Mesendoderm (in vitro differentiated cells): ENCODE results near the gene EGFLAM.

Experiments used
- DNase-seq: peaks from one replicate; pipeline ENCODE4 v3.0.0; 2013
- H2AK5ac ChIP-seq: 2 replicates; pipeline ENCODE4 v1.6.1; 2013; ENCODE audit warnings: low read length, inconsistent platforms
- H2BK120ac ChIP-seq: 2 replicates; pipeline ENCODE4 v1.6.1; 2013; ENCODE audit warnings: low read depth, mild to moderate bottlenecking, low read length, moderate library complexity, mixed read lengths
- H2BK15ac ChIP-seq: replicated peaks from 2 replicates; pipeline ENCODE4 v1.6.1; 2013; ENCODE audit warnings: low read depth, mild to moderate bottlenecking, moderate library complexity
- H2BK5ac ChIP-seq: 2 replicates; pipeline ENCODE4 v1.6.1; 2013; ENCODE audit warnings: low read length, inconsistent platforms
- H3K18ac ChIP-seq: 2 replicates; pipeline ENCODE4 v1.6.1; 2013; ENCODE audit warnings: mild to moderate bottlenecking, low read length, mixed read lengths
- H3K23ac ChIP-seq: one replicate; pipeline ENCODE4 v1.6.1; 2013; ENCODE audit warnings: low read length
- H3K27ac ChIP-seq: 2 replicates; pipeline ENCODE4 v1.5.1; 2013; ENCODE audit warnings: low read depth, mild to moderate bottlenecking, inconsistent platforms, low read length, moderate library complexity
- H3K27me3 ChIP-seq: 2 replicates; pipeline ENCODE4 v1.6.1; 2013; ENCODE audit warnings: low read length, control low read depth, mild to moderate bottlenecking, inconsistent platforms; ENCODE audit not compliant: insufficient read depth, poor library complexity
- H3K36me3 ChIP-seq: 2 replicates; pipeline ENCODE4 v1.6.1; 2013; ENCODE audit warnings: low read length, inconsistent platforms; ENCODE audit not compliant: control insufficient read depth, insufficient read depth
- H3K4ac ChIP-seq: one replicate; pipeline ENCODE4 v1.6.1; 2013; ENCODE audit warnings: low read depth, mild to moderate bottlenecking, low read length, moderate library complexity
- H3K4me1 ChIP-seq: 2 replicates; pipeline ENCODE4 v1.6.1; 2013; ENCODE audit warnings: low read depth, low read length, inconsistent platforms; ENCODE audit not compliant: control insufficient read depth
- H3K4me2 ChIP-seq: 2 replicates; pipeline ENCODE4 v1.6.1; 2013; ENCODE audit warnings: low read length
- H3K4me3 ChIP-seq: 2 replicates; pipeline ENCODE4 v1.5.1; 2013; ENCODE audit warnings: mild to moderate bottlenecking, low read length
- H3K56ac ChIP-seq: one replicate; pipeline ENCODE4 v1.6.1; 2013; ENCODE audit warnings: low read length
- H3K79me1 ChIP-seq: 2 replicates; pipeline ENCODE4 v1.6.1; 2013; ENCODE audit warnings: low read length, inconsistent platforms
- H3K79me2 ChIP-seq: 2 replicates; pipeline ENCODE4 v1.6.1; 2013; ENCODE audit warnings: mild to moderate bottlenecking, low read length; ENCODE audit not compliant: control insufficient read depth, insufficient read depth
- H3K9ac ChIP-seq: 2 replicates; pipeline ENCODE4 v1.6.1; 2013; ENCODE audit warnings: low read length, inconsistent platforms
- H4K5ac ChIP-seq: one replicate; pipeline ENCODE4 v1.6.1; 2013; ENCODE audit warnings: low read length
- H4K8ac ChIP-seq: one replicate; pipeline ENCODE4 v1.6.1; 2013; ENCODE audit warnings: low read depth, mild to moderate bottlenecking, control low read depth, low read length, moderate library complexity
- WGBS: extraction: QIAGEN DNeasy Blood & Tissue Kit; methylation state at CpG from one replicate; pipeline ENCODE4 v1.1.7; 2013; ENCODE audit warnings: low lambda C conversion rate, missing lambda C conversion rate; ENCODE audit not compliant: insufficient coverage; ENCODE audit errors: extremely low coverage; 5-methylcytosine and 5-hydroxymethylcytosine counted together

Gene EGFLAM

GRCh38 chr5:38442247-38442573 is 183.9 kb downstream of the EGFLAM start:
- Histone ChIP-seq H3K4me2 (no peak overlapping the region), H4K8ac (no peak overlapping the region)

GRCh38 chr5:38443390-38443789 is 185.0 kb downstream of the EGFLAM start:
- Histone ChIP-seq H3K9ac (no peak overlapping the region), H3K4me2 (no peak overlapping the region), H3K27ac (no peak overlapping the region), H3K79me1 (no peaks in the 10 kb centered on the region), H3K4me3 (no peak overlapping the region), H3K4me1 (no peaks in the 10 kb centered on the region), H3K36me3 (no peaks in the 10 kb centered on the region), H3K27me3 (no peaks in the 10 kb centered on the region), H4K8ac (no peak overlapping the region), H2BK15ac (no peak overlapping the region), H3K4ac (no peak overlapping the region), H2BK5ac (no peak overlapping the region), H3K56ac (no peak overlapping the region), H3K79me2 (no peaks in the 10 kb centered on the region), H2BK120ac (no peak overlapping the region), H2AK5ac (no peak overlapping the region), H3K18ac (no peak overlapping the region), H3K23ac (no peak overlapping the region), H4K5ac (no peak overlapping the region)
- no peak for DNase-seq
- no CpG with 5 or more reads among the region's 7 CpGs for WGBS

More at GRCh38 chr5:38442247-38442573, 183.9 kb downstream of the EGFLAM start:
- no peak overlapping the region for H3K18ac ChIP-seq
- no peak overlapping the region for H3K4ac ChIP-seq
- H2AK5ac ChIP-seq, result no peak overlapping the region
- H2BK5ac ChIP-seq, result no peak overlapping the region
- H3K23ac ChIP-seq, result no peak overlapping the region
- H3K27me3 ChIP-seq, result no peaks in the 10 kb centered on the region
- no peaks in the 10 kb centered on the region for H3K79me2 ChIP-seq
- no peak overlapping the region for H3K27ac ChIP-seq
- H3K36me3 ChIP-seq, result no peaks in the 10 kb centered on the region
- H3K4me1 ChIP-seq, result no peaks in the 10 kb centered on the region
- no peak overlapping the region for H3K4me3 ChIP-seq
- WGBS, result 100% methylated on average over 2 of the region's 2 CpGs
- DNase-seq, result no peak
- no peak overlapping the region for H3K56ac ChIP-seq
- H2BK15ac ChIP-seq, result no peak overlapping the region
- no peak overlapping the region for H3K9ac ChIP-seq
- no peaks in the 10 kb centered on the region for H3K79me1 ChIP-seq
- no peak overlapping the region for H4K5ac ChIP-seq
- no peak overlapping the region for H2BK120ac ChIP-seq

GRCh38 chr5:38445374-38446028 is 187.1 kb downstream of the EGFLAM start:
- H2BK5ac ChIP-seq, result no peak overlapping the region
- WGBS, result no CpG with 5 or more reads among the region's 24 CpGs

DNA sequence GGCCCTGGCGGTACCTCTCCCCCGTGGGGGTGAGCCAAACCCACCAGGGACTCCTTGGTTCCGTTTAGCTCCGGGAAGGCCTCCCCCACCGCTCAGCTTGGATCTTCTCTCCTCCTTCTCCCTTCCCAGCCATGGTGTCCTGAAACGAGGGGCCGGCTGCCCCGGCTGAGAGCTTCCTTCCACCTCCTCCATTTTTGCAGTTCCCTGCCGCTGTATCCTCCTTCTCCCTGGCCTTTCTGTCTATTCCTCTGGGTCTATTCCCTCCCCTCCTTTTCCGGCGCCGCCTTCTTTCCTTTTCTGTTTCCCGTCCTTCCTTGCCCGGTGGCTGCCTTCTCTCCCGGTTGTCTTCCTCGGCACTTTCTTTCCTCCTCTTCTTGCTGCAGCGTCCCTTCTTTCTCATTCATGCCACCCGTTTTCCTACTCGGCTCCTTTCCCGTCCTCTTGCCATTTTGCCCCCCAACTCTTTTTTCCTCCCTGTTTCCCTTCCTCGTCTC is 187.7 kb downstream of the EGFLAM start:
- H3K27me3 ChIP-seq, result no peaks in the 10 kb centered on the region
- no peak overlapping the region for H3K56ac ChIP-seq
- no peak overlapping the region for H3K9ac ChIP-seq
- H3K79me1 ChIP-seq, result no peaks in the 10 kb centered on the region
- no peak overlapping the region for H4K8ac ChIP-seq
- no CpG with 5 or more reads among the region's 21 CpGs for WGBS
- H2BK5ac ChIP-seq, result no peak overlapping the region
- no peak overlapping the region for H2BK15ac ChIP-seq
- no peak overlapping the region for H2AK5ac ChIP-seq
- H3K23ac ChIP-seq, result no peak overlapping the region
- no peak overlapping the region for H2BK120ac ChIP-seq
- H3K4me2 ChIP-seq, result no peak overlapping the region
- no peak overlapping the region for H3K27ac ChIP-seq
- no peak overlapping the region for H3K4ac ChIP-seq
- H3K18ac ChIP-seq, result no peak overlapping the region
- no peaks in the 10 kb centered on the region for H3K79me2 ChIP-seq
- no peak overlapping the region for H3K4me3 ChIP-seq
- H4K5ac ChIP-seq, result no peak overlapping the region
- no peaks in the 10 kb centered on the region for H3K4me1 ChIP-seq
- DNase-seq, result no peak
- H3K36me3 ChIP-seq, result no peaks in the 10 kb centered on the region

More at GRCh38 chr5:38445374-38446028, 187.1 kb downstream of the EGFLAM start:
- Histone ChIP-seq H2BK120ac (no peak overlapping the region), H3K4me2 (no peak overlapping the region), H3K27ac (no peak overlapping the region), H3K27me3 (no peaks in the 10 kb centered on the region), H3K9ac (no peak overlapping the region), H4K5ac (no peak overlapping the region), H4K8ac (no peak overlapping the region), H3K18ac (no peak overlapping the region), H3K36me3 (no peaks in the 10 kb centered on the region), H2BK15ac (no peak overlapping the region), H3K79me2 (no peaks in the 10 kb centered on the region), H3K4me1 (no peaks in the 10 kb centered on the region), H3K4me3 (no peak overlapping the region), H3K79me1 (no peaks in the 10 kb centered on the region), H2AK5ac (no peak overlapping the region), H3K4ac (no peak overlapping the region), H3K23ac (no peak overlapping the region), H3K56ac (no peak overlapping the region)
- DNase-seq, result no peak

GRCh38 chr5:38447056-38447455 is 188.7 kb downstream of the EGFLAM start:
- Histone ChIP-seq H3K23ac (no peak overlapping the region), H2BK5ac (no peak overlapping the region), H3K27ac (no peak overlapping the region), H4K5ac (no peak overlapping the region), H3K56ac (no peak overlapping the region), H3K9ac (no peak overlapping the region), H3K4me1 (no peaks in the 10 kb centered on the region), H3K79me2 (no peaks in the 10 kb centered on the region), H3K4me3 (no peak overlapping the region), H2BK15ac (no peak overlapping the region), H3K18ac (no peak overlapping the region), H4K8ac (no peak overlapping the region), H3K27me3 (no peaks in the 10 kb centered on the region), H3K79me1 (no peaks in the 10 kb centered on the region), H3K36me3 (no peaks in the 10 kb centered on the region), H3K4me2 (no peak overlapping the region), H2AK5ac (no peak overlapping the region), H2BK120ac (no peak overlapping the region), H3K4ac (no peak overlapping the region)
- no peak for DNase-seq
- no CpG with 5 or more reads among the region's 2 CpGs for WGBS

- Histone ChIP-seq H3K36me3 (no peaks in the 10 kb centered on the region), H3K4me3 (no peak overlapping the region), H3K23ac (no peak overlapping the region), H4K5ac (no peak overlapping the region), H3K79me1 (no peaks in the 10 kb centered on the region), H3K27me3 (no peaks in the 10 kb centered on the region), H3K27ac (no peak overlapping the region), H3K4ac (no peak overlapping the region), H2BK15ac (no peak overlapping the region), H2BK5ac (no peak overlapping the region), H3K9ac (no peak overlapping the region), H4K8ac (no peak overlapping the region), H3K4me1 (no peaks in the 10 kb centered on the region), H3K79me2 (no peaks in the 10 kb centered on the region), H2AK5ac (no peak overlapping the region), H3K56ac (no peak overlapping the region), H2BK120ac (no peak overlapping the region), H3K4me2 (no peak overlapping the region), H3K18ac (no peak overlapping the region)
- no peak for DNase-seq
- WGBS, result no CpG with 5 or more reads among the region's 5 CpGs
These were observed 189.4 kb downstream of the EGFLAM start for GRCh38 chr5:38447786-38448185.
